KBM-7 (cell line): ENCODE measurements around the gene SCN2B.
"Not testable (repeated sequence)": the region's sequence is repeated elsewhere in the genome, so short reads cannot be mapped to it uniquely, and the experiment has no call there.

ENCODE experiments used
- DNase-seq: peaks from one replicate; pipeline ENCODE4 v3.0.0-alpha.2; 2015
- in situ Hi-C: fragments of 300-500 bp; cut with MboI; formaldehyde crosslinking; loops from 2 replicates; pipeline ENCODE4 v1.14.3; 2020; ENCODE audit warnings: low sequenced_read_pairs, low pct_unique_long_range_greater_than_20kb, mixed read lengths

The SCN2B gene

DNA sequence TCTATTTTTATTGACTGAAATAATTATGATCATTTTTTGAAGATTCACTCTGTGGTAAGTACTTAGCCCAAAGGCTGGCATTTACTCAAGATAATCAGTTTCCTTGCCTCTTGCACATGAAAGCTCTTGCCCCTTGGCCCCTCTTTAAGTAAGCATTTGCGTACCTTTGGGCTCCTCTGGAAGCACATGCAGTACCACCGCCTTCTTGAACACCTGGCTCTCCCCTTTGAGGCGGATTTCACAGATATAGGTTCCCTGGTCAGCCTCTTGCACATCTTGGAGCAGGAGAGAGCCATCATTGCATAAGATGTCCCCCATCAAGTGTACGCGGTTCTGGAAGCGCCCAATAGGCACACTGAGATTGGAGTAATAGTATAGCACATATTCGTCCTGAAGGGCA lies 33.9 kb upstream of the SCN2B start:
- DNase-seq = no peak
- in situ Hi-C loops = no loop called here

DNA sequence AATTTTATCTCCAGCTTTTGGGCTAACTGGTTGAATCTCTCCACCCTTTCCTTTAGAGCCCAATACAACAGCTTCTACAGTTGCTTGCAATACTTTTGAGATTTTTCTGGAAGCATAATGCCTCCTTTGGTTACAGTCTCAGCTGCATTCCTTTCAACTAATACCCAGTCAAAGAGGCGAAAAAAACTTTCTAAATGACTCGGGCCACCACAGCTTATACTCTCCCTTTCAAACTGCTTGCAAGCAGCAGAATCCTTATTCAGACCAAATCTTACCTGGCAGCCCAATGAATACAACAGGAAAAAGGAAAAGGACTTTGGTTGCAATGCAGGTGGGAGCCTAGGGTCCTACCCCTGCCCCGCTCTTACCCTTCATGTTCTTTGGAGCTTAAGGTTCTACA lies 32.6 kb upstream of the SCN2B start:
- in situ Hi-C loops = no loop called here
- DNase-seq = no peak

DNA sequence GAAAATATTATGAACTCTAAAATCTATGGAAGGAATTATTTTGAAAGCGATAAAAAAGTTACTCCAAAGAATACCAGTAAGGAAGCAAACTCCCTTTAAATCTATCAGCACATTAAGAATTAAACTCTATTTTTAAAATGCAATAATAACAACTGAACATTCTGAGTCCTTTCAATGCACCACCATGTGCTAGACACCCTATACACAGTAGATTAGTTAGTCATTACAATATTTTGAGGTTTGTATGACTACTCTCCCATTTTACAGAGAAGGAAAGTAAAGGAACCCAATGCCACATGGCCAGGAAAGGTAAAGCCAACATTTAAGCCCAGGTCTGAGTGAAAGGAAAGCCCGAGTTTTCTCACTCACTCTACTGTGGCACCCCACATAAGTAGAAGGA lies 30.6 kb upstream of the SCN2B start:
- in situ Hi-C loops = no loop called here
- DNase-seq = no peak

DNA sequence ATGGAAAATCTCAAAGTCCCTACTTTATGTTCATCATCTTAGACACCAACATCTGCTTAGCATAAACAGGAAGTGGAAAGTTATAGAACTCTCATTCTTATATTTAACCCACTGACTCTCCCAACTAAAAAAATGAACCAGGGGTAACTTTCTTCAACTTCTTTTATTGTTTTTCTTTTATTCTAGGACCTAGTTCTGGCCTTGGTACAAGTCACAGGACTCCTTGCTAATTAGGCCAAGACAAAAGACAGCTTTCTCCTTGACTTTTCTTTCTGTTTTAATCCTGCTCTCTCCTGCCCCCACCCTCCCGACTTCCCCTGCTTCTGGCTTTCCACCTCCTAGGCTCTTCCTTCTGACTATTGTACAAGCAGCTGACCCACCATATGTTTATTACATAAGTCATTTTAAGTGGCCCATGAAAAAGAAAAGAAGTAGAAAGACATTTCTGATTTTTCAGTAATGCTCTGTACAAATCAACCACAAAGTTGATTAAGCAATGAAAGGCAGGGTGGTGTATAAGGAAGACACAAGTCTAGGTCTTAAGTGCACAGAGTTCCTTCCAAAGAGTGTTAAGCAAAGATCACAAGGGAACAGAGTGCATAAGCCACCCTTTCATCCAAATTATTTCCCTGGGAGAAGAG lies 30.1 kb upstream of the SCN2B start:
- DNase-seq = peak; percentile 62
- in situ Hi-C loops = no loop called here

DNA sequence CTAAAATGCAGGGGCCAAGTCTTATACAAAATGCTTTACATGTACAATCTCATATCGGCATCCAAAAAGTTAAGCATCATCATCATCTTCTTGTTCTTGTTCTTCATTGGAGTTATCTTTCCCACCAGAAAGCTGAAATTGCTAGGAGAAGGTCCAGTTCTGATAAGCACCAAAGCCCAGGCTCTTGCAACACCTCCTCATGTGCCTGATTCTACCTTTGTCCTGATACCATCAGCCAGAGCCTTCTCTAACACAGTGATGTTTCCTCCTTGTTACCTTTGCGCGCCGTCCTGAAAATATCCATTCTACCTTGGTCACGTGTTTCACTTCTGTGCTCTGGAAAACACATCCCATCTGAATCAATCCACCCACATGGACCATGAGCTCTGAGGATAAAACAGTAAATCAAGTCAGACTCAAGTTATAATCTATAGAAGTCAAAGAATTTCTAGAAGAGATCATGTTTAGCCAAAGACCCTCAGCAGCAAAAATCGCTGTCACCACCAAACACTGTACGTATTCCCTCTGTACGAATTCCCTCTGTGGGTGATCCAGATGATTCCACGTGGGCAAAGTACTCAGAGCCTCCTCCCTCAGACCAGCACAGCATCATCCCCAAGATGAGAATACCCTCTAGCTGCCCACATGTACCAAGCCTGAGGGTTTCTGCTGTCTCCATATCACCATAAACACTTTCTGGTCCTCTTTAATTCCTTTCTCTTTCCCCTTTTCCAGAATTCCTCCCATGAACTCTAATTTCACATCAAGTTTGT lies 29.4 kb upstream of the SCN2B start:
- in situ Hi-C loops = no loop called here
- no peak for DNase-seq

DNA sequence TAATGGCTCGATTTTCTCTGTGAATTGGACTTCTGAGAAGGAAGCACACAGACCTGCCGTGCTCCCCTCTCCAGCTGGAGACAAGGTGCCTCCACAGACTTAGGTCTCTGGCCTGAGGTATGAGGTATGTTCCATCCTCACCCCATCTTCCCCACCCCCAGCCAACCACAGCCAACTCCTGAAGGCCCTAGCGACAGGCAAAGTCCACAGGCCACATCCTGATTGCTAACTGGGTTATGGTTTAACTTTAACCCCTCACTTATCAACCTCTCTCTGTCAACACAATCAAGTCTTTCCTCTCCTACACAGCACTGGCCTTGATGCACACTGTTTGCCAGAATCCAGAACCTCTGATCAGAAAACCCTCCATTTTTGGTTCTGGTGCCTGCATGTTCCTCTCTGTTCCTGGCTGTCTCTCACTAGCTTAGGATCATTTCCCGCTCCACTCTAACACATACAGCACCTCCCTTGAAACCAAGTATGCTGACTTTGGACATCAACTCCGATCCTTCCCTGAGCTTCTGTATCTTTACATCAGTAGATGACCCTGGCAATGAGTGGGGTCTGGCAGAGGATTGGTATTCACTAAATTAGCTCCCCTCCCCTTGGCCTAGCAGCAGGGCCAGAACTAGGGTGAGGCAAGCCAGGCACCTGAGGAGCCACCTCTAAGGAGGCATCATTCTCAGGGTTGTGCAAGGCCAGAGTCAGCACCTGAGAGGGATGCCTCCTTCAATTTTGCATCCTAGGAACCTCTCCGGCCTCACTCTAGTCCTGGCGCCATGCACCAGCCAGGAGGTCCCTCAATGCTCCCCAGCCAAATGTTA lies 26.4 kb upstream of the SCN2B start:
- no peak for DNase-seq
- in situ Hi-C loops = no loop called here

DNA sequence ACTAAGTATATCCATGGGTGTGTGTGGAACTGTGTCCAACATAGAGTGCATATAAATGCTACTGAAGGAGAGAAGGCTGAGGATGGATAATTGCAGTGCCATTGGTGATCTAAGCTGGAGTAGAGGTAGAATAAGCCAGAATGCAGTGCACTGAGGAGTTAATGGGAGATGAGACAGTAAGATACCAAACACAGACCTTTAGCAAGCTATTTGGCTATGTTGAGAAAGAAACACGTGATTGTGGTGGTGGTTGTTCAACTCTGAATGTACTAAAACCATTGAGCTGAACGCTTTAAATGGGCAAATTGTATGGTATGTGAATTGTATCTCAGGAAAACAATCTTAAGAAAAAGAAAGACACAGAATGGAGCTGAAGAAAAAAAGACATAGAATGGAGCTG lies 25.5 kb upstream of the SCN2B start:
- no peak for DNase-seq
- in situ Hi-C loops = no loop called here

DNA sequence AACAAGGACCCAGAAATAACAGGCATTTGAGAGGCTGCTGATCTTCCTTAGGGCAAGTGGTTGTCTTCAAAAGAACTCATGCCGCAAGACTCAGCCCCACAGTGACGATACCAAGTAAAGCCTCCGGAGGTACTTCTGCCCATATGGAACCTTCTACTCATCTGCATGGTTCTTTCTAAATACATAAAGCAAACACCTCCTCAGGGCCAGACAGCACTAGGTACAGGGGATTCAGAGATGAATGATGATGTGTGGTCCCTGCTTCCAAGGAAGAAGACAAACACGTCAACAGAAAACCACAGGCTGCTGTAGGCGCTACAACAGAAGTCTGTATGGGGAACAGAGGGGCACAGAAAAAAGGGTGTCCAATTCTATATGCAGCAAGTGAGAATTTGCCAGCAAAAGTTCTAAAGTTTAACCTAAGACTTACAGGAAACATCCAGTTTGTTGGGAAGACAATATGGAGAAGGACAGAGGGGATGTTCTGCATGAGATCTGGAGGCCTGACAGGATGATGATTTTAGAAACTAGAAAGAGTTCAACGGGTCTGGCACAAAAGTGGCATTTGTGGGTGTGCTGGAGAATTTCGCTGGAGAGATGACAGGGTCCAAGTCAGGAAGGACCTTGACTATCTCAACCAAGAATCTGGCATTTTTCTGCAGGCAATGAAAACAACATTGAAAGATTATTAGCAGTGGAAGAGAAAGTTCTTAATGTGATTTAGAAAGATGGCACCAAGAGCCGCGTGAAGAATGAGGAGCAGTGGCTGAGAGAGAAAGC lies 24.7 kb upstream of the SCN2B start:
- no peak for DNase-seq
- in situ Hi-C loops = no loop called here

DNA sequence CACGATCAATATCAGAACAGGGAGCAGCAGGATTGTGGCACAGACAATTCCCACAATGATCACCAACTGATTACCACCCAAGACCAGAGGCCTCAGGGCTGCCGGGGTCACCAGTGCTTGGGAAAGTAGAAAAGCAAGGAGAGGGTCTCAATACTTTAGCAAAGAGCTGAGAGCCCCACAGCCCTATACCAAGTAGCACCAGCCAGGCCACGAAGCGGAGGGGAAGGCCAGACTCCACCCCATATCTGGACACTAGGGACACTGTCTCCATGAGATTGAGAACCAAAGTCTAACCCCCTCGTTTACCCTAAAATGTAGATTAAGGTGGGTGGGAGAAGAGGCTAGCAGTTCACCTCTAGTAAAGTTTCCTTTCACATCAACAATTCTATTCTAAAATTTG lies 24.1 kb upstream of the SCN2B start:
- in situ Hi-C loops = no loop called here
- DNase-seq = no peak

DNA sequence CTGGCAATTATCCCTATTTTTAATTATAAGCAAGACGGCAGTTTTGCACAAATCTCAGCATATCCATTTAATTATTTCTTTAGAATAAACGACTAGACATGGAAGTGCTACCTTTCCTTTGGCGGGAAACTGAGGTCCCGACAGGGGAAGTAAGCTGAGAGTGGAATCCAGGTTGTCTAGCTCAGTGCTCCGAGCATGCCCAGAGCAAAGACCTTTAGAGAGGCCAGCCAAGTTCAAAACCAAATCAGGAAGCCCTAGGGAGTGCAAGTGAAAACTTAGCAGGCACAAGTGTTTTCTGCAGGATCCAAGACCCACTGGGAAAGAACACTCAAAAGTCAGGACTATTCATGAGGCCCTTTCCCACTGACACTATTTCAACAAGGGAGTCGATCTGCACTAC lies 22.7 kb upstream of the SCN2B start:
- in situ Hi-C loops = no loop called here
- DNase-seq = no peak

DNA sequence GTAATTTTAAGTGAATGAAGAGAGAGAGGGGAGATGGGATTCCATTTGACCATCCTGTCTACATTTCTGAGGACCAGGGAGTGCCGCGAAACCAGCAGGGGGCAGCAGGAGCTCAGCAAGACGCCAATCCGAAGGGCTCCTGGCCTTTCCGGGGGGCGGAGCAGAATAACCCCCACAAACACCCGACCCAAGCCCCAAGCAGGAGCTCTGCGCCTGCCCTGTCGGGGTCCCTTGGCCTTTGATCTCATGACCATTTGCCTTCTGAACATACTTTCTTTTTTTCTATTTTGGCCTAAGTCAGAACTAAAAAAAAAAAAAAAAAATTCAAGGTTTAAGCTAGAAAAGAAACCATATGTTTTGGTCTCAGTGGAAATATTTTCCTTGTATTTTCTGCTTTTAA lies 21.9 kb upstream of the SCN2B start:
- in situ Hi-C loops = no loop called here
- peak; percentile 76 for DNase-seq

DNA sequence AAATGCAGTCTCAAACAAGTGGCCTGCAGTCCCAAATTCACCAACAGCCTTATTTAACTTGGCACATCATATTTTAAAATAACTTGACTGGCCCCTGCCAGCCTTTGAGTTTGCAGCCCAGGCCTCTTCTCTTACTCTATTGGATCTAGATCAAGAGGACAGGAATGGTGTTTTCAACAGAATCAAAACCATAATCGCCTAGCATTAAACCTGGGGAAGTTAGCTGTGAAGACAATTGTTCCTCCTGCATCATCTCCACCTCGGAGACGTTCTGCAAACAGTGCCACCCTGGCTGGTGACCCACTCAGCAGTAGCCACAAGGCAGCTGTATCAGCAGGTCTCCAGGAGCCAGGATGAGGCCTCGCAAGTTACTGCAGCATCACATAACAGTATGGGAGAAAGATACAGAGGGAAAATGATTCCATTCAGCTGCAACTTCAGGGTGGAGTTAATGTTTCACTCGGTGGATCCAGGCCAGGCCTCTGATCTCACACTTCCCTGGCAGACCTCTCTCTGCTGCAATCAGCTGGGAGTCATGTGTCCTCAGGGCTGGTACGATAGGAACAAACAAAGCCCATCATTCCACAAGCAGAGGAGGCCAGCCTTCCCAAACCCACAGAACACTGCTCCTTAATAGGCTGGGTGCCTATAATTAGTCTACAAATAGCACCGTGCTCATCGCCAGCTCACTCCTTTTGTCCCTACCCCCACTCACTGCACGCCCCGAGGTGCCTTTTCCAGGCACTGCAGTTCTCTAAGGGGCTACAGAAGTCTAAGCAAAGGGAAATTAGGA lies 18.6 kb upstream of the SCN2B start:
- in situ Hi-C loops = no loop called here
- no peak for DNase-seq

DNA sequence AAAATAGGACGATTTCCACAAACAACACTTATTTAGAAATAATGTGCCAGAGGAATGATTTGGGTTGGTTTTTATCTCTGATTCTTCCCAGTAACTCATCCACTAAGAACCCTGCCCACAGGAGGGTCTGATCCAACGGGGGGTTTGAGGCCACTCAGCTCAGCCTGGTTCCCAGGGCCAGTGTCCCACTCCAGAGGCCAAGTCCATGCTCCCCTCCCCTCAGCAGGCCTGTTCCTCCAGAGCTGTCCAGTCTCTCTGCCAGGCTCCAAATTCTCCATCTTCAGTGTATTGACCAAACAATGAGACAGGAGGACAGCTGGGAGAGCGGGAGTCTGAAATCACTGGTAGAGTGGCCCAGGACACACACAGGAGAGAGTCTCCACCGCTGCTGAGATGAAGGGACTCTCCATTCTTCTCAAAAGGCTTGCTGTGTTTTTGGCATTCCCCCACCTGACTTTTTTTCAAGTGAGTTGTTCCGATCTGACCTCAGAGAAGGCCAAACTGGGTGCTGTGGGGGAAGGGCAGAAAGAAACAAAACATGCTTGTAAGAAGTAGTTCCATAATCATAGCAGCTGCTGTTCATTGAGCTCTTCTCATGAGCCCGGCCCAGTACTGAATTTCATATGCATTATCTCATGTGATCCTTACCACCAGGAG lies 17.6 kb upstream of the SCN2B start:
- no peak for DNase-seq
- in situ Hi-C loops = no loop called here

DNA sequence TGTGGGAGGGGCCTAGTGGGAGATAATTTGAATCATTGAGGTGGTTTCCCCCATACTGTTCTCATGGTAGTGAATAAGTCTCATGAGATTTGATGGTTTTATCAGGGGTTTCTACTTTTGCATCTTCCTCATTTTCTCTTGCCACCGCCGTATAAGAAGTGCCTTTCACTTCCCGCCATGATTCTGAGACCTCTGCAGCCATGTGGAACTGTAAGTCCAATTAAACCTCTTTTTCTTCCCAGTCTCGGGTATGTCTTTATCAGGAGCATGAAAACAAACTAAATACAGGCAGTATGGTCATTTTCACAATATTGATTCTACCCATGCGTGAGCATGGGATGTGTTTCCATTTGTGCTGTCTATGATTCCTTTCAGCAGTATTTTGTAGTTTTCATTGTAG lies 16.4 kb upstream of the SCN2B start:
- DNase-seq, in situ Hi-C loops: not testable (repeated sequence)

DNA sequence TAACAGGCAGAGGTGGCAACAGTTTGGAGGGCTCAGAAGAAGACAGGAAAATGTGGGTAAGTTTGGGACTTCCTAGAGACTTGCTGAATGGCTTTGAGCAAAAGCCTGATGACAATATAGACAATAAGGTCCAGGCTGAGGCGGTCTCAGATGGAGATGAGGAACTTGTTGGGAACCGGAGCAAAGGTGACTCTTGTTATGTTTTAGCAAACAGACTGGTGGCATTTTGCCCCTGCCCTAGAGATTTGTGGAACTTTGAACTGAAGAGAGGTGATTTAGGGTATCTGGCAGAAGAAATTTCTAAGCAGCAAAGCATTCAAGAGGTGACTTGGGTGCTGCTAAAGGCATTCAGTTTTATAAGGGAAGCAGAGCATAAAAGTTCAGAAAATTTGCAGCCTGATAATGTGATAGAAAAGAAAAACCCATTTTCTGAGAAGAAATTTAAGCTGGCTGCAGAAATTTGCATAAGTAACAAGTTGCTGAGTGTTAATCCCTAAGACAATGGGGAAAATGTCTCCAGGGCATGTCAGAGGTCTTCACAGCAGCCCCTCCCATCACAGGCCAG lies 14.6 kb upstream of the SCN2B start:
- in situ Hi-C loops, DNase-seq: not testable (repeated sequence)

DNA sequence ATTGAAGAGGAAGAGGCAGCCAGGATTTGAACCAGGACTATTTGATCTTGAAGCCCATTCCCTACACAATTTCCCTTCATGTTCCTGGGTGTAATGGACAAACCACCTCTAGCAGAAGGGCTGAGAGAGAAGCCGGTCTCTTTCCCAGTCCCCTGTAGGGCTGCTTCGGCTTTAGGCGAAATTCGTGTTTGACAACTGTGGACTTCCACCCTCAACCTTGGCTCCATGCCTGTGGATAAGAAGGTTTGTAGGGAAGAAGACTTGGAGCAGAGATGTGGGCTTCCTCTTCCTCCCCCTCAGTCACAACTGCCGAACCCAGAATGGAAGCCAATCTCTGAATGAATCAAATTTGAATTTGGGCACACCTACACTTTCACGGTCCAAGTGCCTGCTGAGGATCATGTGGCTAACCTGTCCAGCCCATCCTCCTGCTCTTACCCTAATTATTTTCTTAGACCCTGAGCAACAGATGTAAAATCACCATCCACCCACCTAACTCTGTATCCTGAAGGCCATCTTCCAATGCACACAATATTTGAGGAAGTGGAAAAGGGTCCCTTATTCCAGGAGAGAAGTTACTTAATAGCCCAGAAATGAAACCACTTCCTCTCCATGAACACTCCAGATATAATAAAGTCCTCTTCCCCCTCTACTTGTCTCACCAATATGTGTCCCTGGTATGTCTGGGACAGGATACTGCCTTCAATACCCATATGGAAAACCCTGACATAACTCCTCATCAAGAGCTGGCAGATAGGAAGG lies 10.1 kb upstream of the SCN2B start:
- DNase-seq = peak; percentile 74
- in situ Hi-C loops = no loop called here
